ENCODE data around the gene TXNRD3.

Gene TXNRD3

GRCh38 chr3:126654571-126655383 is at the start of gene TXNRD3:
TSS of gene TXNRD3 (minus strand) at chr3:126655124.
- peak; percentile 37 for DNase-seq

DNA sequence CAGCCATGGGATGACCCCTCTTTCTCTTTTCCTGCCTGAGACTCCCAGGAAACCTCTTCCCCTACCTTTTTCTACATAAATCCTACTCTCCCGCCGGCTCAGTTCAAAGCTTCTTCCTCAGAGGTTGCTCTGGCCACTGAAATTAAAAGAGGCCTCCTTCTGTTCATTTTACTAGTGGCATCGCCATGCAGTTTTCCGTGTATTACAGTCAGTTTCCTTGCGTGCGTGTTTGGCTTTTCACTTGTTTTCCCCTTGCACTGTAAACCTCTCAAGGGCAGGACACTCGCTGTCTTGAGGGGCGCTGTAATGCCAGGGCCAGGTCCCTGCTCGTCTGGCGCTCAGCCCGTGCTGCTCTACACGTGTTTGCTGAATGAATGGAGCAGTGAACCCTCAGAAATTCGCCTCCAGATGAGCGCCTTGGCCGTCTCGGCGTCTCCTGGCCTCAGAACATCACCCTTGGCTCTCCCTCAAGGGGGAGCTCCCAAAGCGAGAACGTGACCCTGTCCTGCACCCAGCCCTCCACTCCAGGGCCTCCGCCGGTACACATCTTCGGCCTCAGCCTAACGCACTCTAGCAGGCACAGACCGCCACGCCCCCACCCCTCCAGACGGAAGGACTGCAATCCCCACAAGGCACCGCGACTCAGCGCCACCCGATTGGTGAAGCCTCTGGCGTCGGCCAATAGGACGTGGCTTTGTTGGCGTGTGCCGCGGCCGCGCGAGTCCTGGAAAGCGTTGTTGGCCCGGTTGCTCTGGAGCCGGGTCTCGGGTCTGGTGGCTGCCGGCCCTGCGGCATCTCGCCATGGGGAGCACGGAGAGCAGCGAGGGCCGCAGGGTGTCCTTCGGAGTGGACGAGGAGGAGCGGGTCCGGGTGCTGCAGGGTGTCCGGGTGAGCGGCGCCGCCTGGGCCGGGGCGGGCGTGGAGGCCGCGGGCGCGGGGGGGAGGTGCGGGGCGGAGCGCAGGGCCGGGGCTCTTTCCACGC is 48.9 kb upstream of the TXNRD3 start, which contains the start of gene CHCHD6:
CHCHD6 (plus strand) TSS at position 729 of the 982 bp plus-strand sequence; CDS start at position 802, 73 bp downstream.
- DNase-seq, result peak; percentile 90

DNA sequence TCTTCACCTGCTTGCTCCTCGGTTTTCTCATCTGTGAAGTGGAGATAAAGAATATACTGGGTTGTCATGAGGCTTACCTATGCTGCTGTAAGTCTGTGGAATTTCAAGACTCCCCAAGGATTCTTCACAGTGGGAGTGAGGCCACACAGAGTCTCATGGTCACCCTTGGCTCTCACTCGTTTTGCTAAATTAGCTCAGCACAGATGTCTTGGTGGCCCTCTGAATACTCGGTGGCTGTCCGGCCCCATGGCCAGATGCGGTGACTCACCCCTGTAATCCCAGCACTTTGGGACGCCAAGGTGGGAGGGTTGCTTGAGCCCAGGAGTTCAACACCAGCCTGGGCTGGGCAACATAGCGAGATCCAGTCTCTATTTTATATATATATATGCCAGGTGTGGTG is 44.1 kb upstream of the TXNRD3 start:
- no peak for DNase-seq

GRCh38 chr3:126696701-126697267 is 41.9 kb upstream of the TXNRD3 start:
- no peak for DNase-seq

DNA sequence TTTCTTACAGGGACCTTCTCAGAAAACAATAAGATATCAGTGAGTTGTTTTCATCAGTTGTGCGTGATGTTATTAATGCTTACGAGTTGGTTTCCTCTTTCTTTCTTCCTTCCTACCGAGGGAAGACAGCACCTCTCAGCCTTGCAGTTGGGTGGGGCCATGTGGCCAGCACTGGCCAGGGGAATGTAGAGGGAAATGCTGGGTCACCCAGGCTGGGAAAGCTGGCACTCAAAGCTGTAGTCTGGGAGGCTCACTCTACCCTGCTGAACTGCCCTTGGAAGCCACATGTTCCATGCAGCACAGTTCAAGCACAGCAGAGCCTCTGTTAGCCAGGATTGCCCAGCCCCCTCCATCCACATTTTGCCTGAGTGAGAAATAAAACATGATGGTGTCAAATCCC is 39.0 kb upstream of the TXNRD3 start:
- no peak for DNase-seq

DNA sequence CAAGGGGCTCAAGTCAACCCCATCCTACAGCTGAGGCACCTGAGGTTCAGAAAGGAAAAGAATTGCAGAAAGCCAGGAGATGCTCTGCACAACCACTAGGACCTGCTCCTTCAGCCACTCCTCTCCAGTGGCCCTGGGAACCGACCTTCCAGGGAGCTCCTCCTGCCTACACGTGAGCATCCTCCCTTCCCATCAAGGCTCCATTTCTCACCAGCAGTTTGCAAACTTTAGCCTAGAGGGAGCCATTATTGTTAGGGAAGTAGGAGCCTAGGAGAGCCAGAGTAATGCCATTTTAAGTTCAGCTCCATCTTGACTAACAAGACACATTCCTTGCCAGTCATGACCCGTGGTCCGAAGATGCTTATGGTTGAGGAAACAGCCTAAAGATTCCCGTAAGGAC is 37.9 kb upstream of the TXNRD3 start:
- no peak for DNase-seq

GRCh38 chr3:126691765-126692164 is 36.8 kb upstream of the TXNRD3 start:
- DNase-seq, result no peak

DNA sequence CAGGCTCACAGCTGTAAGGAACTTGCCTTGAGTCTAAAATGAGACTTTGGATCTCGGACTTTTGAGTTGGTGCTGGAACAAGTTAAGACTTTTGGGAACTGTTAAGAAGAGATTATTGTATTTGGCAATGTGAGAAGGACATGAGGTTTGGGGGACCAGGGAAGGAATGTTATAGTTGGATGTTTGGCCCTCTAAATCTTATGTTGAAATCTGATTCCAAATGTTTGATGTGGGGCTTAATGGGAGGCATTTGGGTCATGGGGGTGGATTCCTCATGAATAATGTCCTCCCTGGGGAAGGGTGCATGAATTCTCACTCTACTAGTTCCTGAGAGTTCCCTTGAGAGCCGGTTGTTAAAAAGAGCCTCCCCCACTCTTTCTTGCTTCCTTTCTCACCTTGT is 30.6 kb upstream of the TXNRD3 start:
- DNase-seq, result no peak

DNA sequence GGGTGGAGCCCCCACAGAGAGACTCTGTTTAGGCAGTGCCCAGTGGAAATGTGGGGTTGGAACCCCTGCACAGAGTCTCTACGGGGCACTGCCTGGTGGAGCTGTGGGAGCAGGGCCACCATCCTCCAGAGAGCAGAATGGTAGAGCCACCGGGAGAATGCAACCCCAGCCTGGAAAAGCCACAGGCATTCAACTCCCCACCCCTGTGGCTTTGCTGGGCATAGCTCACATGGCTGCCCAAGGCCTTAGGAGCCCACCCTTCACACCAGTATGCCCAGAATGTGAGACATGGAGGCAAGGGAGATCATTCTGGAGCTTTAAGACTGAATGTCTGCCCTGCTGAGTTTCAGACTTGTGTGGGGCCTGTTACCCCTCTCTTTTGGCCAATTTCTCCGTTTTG is 30.1 kb upstream of the TXNRD3 start:
- no peak for DNase-seq

GRCh38 chr3:126684218-126684751 is 29.4 kb upstream of the TXNRD3 start:
- DNase-seq, result no peak

DNA sequence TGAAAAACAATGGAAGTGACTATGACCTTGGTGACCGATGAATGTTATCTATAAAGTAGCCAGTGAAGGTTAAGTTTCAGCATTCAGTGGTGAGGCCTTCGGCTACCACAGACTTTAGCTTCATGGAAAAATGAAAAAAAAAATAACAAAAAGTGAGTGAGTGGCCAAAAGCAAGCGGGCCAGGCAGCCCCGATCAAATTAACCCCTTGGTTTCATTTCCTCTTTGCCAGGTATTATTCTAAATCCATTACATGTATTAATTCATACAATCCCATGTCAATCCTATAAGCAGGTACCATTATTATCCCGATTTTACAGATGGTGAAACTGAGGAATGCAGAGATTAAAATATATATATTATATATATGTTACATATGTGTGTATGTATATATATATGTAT is 28.1 kb upstream of the TXNRD3 start:
- no peak for DNase-seq

DNA sequence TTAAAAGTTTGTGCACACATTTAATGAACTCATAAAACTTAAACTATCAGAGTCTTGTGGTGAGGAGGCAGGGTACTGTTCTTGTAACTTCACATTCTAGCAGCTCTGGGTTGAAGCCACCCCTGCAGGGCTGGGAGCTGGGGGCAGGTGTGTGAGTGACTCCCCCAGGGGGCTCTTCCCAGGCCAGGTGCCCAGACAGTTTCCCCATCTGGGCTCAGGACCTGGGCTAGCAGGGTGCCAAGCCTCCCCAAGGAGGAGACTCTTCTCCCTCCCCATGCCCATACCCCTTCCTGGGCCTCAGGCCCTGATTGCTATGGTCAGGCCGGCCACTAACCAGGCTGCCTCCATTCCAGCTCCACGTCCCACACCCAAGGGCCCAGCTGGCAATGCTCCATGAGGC is 27.1 kb upstream of the TXNRD3 start:
- DNase-seq, result no peak

DNA sequence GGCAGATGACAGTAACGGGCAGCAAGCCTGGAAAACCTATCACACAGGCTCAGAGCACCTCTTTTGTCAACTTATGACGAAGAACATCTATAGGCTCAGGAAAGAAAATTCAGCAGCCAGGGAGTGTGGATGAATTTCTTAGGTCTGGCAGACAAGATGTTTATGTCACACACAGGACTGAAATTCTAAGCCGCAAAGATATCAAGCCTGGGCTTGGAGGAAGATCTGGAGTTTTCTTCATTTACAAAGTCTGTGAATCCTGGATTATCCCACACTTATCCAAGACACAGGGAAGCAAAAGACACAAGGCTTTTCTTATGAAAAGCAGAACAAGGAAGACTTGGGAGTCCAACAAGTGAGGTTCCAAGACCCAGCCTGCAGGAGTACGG is 25.7 kb upstream of the TXNRD3 start:
- no peak for DNase-seq

DNA sequence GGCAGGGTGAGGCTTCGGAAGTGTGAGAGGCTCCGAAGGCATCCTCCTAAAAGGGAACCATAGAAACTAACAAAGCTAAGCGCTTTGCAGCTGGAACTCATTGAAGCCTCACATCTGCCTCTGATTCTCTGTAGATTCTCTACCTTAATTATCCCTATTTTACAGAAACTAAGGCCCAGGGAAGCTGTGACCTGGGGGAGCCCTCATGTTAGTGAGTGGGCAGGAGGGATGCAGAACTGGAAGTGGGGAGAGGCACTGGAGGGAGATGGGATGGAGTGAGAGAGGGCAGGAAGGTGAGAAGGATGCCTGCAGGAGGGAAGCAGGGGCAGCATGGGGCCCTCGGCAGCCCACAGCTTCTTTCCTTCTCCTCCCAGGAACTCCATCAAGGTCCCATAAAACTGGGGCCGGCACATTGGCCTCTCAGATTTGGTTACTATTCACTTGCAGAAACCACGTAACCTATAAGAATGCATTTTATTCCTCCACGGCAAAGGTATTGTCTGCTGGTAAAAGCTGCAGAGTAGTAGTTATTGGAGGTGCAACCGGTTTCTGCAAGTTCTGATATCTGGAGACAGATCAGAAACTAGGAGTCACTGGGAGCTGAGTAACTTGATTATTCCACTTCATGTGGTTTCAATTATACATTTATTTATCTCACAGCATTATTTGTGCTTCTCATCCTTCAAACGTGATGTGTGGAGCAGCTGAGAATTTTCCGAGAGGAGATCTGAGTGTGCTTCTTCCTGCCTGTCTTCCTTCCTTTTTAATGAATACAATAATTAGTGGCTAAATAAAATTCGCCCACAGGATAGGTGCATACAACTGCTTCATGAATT is 25.1 kb upstream of the TXNRD3 start:
- DNase-seq, result no peak

- no peak for DNase-seq
These were observed 24.4 kb upstream of the TXNRD3 start for GRCh38 chr3:126679318-126679751.

- DNase-seq, result peak; percentile 54
These were observed 23.9 kb upstream of the TXNRD3 start for GRCh38 chr3:126678693-126679317.

GRCh38 chr3:126677862-126678503 is 23.1 kb upstream of the TXNRD3 start:
- DNase-seq, result no peak

DNA sequence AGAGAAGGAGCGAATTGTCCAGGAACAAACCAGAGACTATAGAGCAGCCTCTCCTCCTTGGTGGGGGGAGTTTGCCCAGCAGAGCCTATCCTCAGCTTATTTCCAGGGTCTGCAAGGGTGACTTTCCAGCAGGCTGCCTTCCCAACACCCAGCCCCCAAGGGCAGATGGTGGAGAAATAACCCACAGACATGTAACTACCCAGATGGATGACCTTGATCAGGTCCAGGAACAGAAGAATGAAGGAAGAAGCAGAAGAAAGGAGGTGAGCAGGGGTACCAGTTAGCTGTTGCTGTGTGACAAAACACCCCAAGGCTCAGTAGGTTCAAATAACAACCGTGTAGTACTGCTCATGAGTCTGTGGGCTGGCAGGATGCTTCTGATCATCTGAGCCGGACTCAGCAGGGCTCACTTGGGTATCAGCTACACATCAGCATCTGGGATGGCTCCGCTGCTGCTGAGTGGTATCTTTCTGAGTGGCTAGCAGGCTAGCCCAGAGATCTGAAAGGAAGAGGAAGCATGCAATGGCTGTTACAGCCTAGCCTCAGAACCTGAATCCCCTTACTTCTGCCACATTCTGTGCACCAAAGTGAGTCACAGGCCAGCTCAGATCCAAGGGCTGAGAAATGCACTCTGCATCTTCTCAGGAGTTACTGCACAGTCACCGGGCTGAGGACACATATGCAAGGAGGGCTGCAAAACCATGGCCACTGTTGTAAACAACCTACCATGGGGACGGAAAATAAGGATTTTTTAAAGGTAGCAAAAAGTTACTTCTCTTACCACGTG is 22.2 kb upstream of the TXNRD3 start:
- DNase-seq, result no peak

GRCh38 chr3:126672741-126673140 is 17.8 kb upstream of the TXNRD3 start:
- no peak for DNase-seq

DNA sequence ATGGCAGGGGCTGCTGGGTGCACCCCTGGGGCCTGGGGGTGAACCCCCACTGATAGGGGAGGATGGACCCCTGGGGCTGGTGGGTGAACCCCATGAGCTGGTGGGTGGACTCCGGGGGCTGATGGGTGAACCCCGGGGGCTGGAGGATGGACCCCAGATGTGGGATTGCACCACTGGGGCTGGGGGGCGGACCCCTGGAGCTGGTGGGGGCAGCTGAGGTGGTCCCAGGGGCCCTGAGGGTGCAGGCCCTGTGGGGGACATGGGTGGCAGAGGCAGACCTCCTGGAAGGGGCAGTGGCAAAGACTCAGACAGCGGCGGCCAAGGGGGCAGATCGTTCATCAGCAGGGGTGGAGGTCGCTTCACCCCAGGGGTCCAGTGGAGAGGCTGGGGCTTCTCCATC is 17.4 kb upstream of the TXNRD3 start:
- DNase-seq, result no peak
